ENCODE measurements around the gene MBNL2. TPM values are rescaled to one million over a fixed set of nuclear protein-coding genes. Genes with fewer than 3 reads are reported as not detected.

Gene MBNL2
- total and polyA plus RNA-seq, 2 of the 13 experiments (the other 11 are each of a cell fraction or from before 2014, with no cell fraction given), result 30.8 to 59.0 TPM

DNA sequence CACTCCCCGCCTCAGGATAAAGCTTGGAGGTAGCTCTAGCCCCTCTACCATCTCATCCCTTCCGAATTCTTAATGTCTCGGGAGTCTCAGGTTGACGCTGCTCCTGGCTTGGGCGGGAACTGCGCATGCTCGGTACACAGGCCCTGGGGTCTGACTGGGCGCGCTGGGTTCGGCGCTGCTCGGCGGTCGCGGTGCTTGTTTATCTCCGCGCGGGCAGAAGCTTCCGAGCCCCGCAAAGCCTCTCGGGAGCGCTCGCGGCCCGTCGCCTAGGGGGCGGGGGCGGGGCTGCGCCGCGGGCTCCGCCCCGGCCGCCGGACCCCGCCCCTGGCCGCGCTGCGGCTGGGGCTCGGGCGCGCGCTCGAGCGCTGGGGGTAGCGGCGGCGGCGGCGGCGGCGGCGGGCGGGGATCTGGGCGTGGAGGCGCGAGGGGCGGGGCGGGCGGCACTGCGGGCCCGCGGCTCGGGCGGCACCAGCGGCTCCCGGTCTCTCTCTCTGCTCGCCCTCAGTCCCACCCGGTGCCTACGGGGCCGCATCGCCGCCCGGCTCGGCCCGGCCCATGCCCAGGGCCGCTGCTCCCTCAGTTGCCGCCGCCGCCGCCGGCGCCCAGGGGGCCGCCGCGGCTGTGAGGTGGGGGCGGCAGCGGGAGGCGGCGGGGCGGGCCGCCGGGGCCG is 211.7 kb downstream of the MBNL2 start, which contains the start of gene RAP2A (continued):
- TF ChIP-seq, protein P1, sequence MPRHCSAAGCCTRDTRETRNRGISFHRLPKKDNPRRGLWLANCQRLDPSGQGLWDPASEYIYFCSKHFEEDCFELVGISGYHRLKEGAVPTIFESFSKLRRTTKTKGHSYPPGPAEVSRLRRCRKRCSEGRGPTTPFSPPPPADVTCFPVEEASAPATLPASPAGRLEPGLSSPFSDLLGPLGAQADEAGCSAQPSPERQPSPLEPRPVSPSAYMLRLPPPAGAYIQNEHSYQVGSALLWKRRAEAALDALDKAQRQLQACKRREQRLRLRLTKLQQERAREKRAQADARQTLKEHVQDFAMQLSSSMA (CRISPR knock-in tag; IDR thresholded peaks at IDR 0.05), result no peak
- TF ChIP-seq, protein P2, sequence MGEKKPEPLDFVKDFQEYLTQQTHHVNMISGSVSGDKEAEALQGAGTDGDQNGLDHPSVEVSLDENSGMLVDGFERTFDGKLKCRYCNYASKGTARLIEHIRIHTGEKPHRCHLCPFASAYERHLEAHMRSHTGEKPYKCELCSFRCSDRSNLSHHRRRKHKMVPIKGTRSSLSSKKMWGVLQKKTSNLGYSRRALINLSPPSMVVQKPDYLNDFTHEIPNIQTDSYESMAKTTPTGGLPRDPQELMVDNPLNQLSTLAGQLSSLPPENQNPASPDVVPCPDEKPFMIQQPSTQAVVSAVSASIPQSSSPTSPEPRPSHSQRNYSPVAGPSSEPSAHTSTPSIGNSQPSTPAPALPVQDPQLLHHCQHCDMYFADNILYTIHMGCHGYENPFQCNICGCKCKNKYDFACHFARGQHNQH (CRISPR knock-in tag; IDR thresholded peaks at IDR 0.05), result no peak
- TF ChIP-seq POLR2G (IDR thresholded peaks at IDR 0.05; ENCODE audit: low read depth, low read length) (peak; percentile 64; the same call in 1 of the 2 replicates), SIN3A (IDR thresholded peaks at IDR 0.05; ENCODE audit: borderline replicate concordance, low read depth, low read length) (peak; percentile 54; the same call in 1 of the 2 replicates), ZNF674 (CRISPR knock-in tag; IDR thresholded peaks at IDR 0.05; ENCODE audit: low read depth) (no peak), ZNF253 (CRISPR knock-in tag; IDR thresholded peaks at IDR 0.05; ENCODE audit: borderline replicate concordance) (no peak)

DNA sequence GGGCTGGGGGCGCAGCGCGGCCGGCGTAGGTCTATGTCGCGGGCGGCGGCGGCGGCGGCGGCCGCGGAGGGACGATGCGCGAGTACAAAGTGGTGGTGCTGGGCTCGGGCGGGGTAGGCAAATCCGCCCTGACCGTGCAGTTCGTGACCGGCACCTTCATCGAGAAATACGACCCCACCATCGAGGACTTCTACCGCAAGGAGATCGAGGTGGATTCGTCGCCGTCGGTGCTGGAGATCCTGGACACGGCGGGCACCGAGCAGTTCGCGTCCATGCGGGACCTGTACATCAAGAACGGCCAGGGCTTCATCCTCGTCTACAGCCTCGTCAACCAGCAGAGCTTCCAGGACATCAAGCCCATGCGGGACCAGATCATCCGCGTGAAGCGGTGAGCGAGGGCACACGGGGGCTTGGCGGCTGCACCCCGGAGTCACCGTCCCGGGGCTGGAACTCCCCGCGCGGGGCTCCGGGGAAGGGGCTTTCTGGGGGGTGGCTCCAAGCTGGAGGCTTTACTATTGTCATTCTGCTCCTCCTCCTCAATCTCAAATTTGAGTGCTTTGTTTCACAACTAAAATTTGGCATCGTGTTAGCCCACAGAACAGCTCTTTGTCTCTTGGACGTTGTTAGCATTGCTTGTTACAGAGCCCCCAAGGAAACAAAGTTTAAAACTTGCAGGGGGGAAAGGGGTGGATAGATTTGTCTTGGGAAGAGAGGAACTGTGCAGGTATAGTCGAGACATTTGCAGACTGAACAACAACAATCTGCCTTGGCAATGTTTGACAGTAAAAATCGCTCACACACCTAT is 212.5 kb downstream of the MBNL2 start:
- CTCF ChIA-PET (ENCODE audit: low intra/inter-chr PET ratio, low total read pairs), result no interaction called here
- H3K4me3 ChIP-seq (replicated peaks in 1 of 3; ENCODE audit: insufficient read depth in 1 of 3, low read depth in 2 of 3, low read length in 3 of 3), result peak overlapping the region; percentile 82 to 90 (median 89)
- peak overlapping the region; percentile 77 for H3K9ac ChIP-seq (ENCODE audit: insufficient read depth, low read depth, low read length)
- H3K4me1 ChIP-seq (ENCODE audit: insufficient read depth, low read length), result peaks cover 62% of the 10 kb centered on the region
- BruUV-seq (replicated peaks), result no TSS peak
- FAIRE-seq, result no peak
- H4K20me1 ChIP-seq (ENCODE audit: insufficient read depth, low read length), result no peaks in the 10 kb centered on the region
- H2AFZ ChIP-seq (ENCODE audit: low read length), result no peak overlapping the region
- H3K36me3 ChIP-seq (replicated peaks in 1 of 2; ENCODE audit: control insufficient read depth in 1 of 2, insufficient read depth in 2 of 2, low read length in 2 of 2), result peaks cover 0 to 5% of the 10 kb centered on the region in 2 experiments; a peak in 1 of 5 replicates
- H3K27me3 ChIP-seq (ENCODE audit: control insufficient read depth in 1 of 2, insufficient read depth in 2 of 2, low read length in 2 of 2), result no peaks in the 10 kb centered on the region
- in situ Hi-C loops (cut with HindIII; ENCODE audit: extremely low pct_ligation_motif_present, low pct_unique_long_range_greater_than_20kb) (loop anchor here (5.0 kb wide), 1 partner anchor 143 kb away; no protein-coding TSS in a partner anchor), intact Hi-C loops (cut with micrococcal nuclease; ENCODE audit: unreplicated experiment) (loop anchor here (1.0 to 10.0 kb wide), 2 partner anchors 146 to 210 kb away; partner anchors contain the start of gene MBNL2)
- H3K9me3 ChIP-seq (ENCODE audit: low read length), result no peaks in the 10 kb centered on the region
- H3K79me2 ChIP-seq (ENCODE audit: insufficient read depth, low read length), result peaks cover 32% of the 10 kb centered on the region
- peak overlapping the region; percentile 92 for H3K4me2 ChIP-seq (ENCODE audit: low read depth, low read length)
- WGBS (ENCODE audit: low lambda C conversion rate), result 2% methylated on average over 18 of the region's 60 CpGs
- peak overlapping the region; percentile 63 for H3K27ac ChIP-seq (ENCODE audit: extremely low read length, insufficient read depth, low read length)
- POLR2A ChIA-PET, result interaction anchor here (1.3 to 1.8 kb wide), 4 partner anchors 147 to 1381 kb away, joined by 3 to 6 read pairs (median 6); partner anchors contain the start of gene UGGT2
- no peak for ATAC-seq
- no peak for DNase-seq (ENCODE audit: low spot score)
- TF ChIP-seq, protein P3, sequence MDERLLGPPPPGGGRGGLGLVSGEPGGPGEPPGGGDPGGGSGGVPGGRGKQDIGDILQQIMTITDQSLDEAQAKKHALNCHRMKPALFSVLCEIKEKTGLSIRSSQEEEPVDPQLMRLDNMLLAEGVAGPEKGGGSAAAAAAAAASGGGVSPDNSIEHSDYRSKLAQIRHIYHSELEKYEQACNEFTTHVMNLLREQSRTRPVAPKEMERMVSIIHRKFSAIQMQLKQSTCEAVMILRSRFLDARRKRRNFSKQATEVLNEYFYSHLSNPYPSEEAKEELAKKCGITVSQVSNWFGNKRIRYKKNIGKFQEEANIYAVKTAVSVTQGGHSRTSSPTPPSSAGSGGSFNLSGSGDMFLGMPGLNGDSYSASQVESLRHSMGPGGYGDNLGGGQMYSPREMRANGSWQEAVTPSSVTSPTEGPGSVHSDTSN (CRISPR knock-in tag; IDR thresholded peaks at IDR 0.05), result no peak
- no peak for TF ChIP-seq CBX2 (IDR thresholded peaks at IDR 0.05; ENCODE audit: low read depth, low read length)
- no peak for TF ChIP-seq CBX2 (CRISPR knock-in tag; IDR thresholded peaks at IDR 0.05; ENCODE audit: low read depth)
- no peak for TF ChIP-seq ZFP1 (CRISPR knock-in tag; IDR thresholded peaks at IDR 0.05)
